Kidney capillary endothelial cell (primary cell): Measurements from ENCODE around the gene VPS39.

ENCODE experiments used
- DNase-seq: peaks from one replicate; pipeline ENCODE4 v3.0.0-alpha.2; 2018; ENCODE audit warnings: low spot score

VPS39 gene

DNA sequence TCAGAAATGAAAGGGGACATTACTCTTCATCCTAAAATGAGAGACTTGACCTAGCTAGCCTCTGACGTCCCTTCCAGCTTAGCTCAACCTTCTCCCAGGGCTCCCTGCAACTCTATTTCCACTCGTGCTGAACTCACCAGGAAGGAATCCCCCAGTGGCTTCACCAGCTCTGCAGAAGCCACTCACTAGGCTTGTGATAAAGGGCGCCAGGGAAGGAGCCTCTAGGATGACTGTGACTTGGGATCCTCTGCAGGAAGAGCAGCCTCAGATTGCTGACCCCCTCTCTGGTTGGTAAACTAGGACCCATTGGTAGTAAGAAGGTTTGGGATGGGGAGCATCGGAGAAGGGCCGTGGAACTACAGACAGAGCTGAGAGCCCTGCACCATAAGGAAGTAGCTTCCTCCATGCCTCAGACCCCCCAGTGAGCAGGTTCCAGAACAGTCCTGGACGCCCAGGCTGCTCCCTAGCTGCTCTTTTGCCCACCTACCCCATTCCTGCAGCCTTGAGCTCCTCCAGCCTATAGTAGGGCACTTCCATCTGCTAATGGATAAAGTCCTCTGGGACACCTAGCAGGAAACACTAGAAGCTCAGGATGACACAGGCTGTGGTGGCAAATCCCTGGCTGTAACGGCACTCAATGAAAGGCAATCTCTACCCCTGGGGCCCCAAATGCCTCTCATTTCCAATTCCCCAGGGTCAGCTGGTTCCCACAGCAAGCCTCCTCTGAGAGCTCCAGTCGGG lies 77.7 kb downstream of the VPS39 start:
- DNase-seq: no peak

DNA sequence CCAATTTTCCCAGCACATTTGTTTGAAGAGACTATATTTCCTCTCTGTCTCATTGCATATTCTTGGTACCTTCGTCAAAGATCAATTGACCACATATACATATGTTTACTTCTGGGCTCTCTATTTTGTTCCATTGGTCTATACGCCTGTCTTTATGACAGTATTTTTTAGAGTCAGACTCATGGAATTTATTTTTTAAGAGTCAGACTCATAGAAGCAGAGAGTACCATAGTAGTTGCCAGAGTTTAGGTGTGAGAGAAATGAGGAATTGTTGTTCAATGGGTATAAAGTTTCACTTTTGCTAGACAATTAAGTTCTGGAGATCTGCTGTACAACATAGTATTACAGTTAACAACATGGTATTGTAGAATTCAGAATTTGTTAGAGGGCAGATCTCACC lies 78.7 kb downstream of the VPS39 start:
- DNase-seq: no peak

DNA sequence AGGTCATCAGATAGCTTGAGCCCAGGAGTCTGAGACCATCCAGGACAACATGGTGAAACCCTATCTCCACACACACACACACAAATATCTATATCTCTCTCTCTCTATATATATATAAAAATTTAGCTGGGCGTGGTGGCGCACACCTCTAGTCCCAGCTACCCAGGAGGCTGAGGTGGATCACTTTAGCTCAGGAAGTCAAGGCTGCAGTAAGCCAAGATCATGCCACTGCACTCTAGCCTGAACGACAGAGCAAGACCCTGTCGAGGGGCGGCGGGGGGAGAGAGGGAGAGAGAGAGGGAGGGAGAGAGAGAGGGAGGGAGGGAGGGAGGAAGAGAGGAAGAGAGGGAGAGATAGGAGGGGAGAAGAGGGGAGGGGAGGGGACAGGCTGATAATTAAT lies 79.6 kb downstream of the VPS39 start:
- no peak for DNase-seq

DNA sequence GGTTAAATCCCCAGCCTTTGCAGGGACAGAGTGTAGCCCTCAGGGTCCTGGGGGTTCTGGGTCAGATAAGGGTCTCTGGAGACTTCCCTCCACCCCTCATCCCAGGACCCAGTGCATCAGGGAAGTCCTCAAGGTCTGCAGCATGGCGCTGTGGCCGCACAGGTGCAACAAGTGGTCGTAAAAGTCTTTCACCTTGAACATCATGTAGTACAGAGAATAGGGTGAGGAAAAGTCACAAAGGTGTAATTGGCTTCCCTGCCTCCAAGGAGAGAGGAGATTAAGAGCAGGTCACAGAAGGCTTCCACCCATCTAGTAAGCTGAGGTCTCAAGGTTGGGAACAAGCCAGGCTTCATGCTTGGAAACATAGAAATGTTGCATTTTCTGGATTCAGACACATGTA lies 84.6 kb downstream of the VPS39 start:
- DNase-seq: no peak

DNA sequence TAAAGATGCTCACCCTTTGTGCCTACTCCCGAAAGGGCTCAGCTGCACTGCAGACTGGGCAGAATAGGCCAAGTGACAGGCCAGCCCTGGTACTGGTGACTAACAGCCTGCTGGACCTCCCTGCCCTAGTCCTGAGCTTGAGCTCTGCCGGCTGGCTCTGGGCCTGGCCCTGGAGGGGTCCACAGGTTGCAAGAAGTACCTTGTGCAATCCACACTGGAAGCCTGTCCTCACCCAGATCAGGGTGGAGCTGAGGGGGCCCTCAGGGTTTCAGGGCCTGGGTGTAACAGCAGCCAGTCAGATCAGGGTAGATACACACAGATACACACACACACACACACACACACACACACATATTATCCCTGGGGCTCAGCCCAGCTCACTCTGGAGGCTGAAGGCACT lies 86.4 kb downstream of the VPS39 start:
- no peak for DNase-seq

DNA sequence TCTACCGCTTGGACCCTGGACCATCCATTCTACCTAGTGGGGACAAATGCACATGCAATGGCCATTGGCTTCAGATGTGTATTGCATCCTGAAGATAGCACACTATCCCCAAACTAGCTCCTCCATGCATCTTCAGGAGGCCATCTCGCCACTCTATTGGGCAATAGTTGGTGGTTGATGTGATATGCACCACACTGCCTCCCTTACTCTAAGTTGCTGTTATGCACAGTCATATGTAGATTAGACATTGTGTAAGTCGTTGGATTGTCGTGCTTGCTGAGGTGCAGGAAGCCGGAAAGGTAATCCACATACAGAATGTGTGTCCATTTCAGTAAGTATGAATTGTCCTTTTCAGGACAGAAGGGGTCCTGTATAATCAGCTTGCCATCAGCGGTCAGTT lies 87.1 kb downstream of the VPS39 start:
- no peak for DNase-seq

DNA sequence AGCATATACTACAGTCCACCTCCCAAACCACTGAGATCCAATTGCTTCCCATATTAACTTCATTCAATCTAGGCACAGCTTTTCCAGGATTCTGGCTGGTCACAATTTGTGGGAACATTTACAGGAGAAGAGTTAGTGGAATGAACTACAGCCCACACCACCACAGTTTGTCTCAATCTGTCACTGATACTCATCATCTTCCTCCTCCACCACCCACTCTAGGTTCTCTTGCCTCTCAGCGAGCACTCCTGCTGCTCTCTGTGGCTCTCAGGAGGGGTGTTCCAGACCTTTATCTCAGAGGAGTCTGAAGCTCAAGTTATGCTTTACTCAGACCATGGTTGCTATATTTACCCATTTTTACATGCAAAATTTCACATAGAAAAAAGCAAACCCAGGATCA lies 87.8 kb downstream of the VPS39 start:
- DNase-seq: no peak

DNA sequence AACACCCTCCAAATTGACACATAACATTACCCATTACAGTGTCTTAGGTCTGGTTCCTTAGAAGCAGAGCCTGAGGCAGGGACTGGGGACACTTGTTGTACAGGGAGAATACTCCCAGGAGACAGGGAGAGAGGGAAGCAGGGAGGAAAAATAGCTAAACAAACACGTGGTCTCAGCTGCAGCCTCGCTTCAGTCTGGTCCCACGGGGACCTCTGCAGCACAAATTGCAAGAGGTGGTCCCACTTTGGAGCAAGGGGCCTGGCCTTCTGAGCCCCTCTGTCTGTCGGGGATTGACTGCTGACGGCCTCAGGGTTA lies 88.7 kb downstream of the VPS39 start:
- DNase-seq: no peak

DNA sequence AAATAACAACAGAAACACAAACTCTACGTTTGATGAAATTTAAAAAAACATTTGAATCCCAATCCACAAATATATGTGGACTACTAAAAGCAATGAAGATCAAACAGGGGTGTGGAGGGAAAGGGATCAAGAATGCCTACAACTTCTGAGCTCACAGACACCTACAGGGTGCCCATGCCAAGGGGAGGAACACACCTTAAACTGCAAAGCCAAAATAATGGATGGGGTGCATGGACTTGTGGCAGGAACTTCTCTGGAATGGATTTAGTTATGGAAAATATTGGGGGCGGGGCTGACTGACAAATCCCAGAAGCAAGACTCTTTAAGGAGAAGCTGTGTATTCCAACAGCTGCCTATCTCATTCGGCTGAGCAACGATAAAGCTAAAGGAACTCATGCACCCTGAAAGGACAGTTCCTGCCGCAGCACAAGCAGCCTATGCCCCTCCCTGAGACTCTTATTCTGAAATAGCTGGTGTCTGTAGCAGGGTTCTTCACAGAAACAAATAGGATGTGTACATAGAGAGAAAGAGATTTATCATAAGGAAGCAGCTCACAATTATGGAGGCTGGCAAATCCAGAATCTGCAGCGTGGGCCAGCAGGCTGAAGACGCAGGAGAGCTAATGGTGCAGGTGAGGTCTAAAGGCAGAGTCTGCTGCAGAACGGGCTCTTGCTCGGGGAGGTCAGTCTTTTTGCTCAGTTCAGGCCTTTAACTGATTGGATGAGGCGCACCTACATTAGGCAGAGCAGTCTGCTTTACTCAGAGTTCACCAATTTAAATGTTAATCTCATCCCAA lies 89.3 kb downstream of the VPS39 start:
- no peak for DNase-seq

DNA sequence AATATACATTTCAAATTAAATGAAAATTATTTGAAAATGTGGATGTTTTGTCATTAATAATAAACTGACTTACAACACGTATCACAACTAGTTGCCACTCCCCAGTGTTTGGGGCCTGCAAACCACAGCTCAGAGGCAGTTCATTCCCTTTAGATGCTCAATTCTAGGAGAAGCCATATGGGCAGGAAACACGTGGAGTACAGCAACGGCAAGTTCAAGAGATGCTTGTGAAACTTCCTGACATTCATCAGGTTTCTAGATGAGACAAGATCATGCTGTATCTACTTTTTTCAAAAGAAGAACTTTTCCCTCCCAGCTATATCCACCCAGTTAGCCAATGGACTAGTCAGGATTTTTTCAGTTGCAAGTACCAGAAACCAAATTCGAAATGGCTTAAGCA lies 96.2 kb downstream of the VPS39 start:
- DNase-seq: no peak

DNA sequence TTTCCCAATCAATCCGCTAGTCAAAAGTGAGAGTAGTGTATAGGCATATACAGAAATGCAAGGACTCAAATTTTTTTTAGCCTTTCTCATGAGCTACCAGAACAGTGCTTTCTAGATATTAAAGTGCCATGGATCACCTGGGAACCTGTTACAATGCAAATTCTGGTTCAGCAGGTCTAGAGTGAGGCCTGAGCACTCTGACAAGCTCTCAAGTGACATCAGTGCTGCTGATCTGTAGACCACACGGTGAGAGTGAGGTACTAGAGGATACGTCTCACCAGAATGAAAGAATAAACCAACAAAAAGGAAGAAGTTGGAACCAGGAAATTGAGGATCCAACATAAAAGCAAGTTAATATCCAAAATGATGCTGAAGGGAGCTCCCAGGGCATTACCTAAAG lies 97.7 kb downstream of the VPS39 start:
- DNase-seq: no peak

DNA sequence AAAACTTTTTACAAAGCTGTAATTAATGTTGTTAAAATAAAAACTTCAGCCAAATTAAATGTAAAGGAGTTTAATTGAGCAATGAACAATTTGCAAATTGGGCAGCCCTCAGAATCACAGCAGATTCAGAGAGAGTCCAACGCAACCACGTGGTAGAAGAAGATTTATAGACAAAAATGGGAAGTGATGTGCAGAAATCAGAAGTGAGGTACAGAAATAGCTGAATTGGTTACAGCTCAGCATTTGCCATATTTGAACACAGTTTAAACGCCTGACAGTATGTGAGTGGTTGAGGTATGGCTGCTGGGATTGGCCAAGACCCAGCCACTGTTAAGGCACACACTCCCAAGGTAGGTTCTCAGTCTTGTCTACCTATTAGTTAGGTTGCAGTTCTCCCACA lies 99.3 kb downstream of the VPS39 start:
- no peak for DNase-seq
